ENCODE data around the gene MRPL1. TPM values are rescaled to one million over a fixed set of nuclear protein-coding genes. Genes with fewer than 3 reads are reported as not detected.

The MRPL1 gene
- total RNA-seq, 1 experiment from 2014 or later, result 25.7 TPM

GRCh38 chr4:77913348-77913747, 50.7 kb downstream of the MRPL1 start (continued):
- TF ChIP-seq ZNF423 (CRISPR knock-in tag; IDR thresholded peaks at IDR 0.05) (no peak), USF2 (CRISPR knock-in tag; IDR thresholded peaks at IDR 0.05) (no peak)
- TF ChIP-seq, protein P1, sequence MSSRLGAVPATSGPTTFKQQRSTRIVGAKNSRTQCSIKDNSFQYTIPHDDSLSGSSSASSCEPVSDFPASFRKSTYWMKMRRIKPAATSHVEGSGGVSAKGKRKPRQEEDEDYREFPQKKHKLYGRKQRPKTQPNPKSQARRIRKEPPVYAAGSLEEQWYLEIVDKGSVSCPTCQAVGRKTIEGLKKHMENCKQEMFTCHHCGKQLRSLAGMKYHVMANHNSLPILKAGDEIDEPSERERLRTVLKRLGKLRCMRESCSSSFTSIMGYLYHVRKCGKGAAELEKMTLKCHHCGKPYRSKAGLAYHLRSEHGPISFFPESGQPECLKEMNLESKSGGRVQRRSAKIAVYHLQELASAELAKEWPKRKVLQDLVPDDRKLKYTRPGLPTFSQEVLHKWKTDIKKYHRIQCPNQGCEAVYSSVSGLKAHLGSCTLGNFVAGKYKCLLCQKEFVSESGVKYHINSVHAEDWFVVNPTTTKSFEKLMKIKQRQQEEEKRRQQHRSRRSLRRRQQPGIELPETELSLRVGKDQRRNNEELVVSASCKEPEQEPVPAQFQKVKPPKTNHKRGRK (CRISPR knock-in tag; IDR thresholded peaks at IDR 0.05; ENCODE audit: borderline replicate concordance), result no peak
- TF ChIP-seq, protein P2, sequence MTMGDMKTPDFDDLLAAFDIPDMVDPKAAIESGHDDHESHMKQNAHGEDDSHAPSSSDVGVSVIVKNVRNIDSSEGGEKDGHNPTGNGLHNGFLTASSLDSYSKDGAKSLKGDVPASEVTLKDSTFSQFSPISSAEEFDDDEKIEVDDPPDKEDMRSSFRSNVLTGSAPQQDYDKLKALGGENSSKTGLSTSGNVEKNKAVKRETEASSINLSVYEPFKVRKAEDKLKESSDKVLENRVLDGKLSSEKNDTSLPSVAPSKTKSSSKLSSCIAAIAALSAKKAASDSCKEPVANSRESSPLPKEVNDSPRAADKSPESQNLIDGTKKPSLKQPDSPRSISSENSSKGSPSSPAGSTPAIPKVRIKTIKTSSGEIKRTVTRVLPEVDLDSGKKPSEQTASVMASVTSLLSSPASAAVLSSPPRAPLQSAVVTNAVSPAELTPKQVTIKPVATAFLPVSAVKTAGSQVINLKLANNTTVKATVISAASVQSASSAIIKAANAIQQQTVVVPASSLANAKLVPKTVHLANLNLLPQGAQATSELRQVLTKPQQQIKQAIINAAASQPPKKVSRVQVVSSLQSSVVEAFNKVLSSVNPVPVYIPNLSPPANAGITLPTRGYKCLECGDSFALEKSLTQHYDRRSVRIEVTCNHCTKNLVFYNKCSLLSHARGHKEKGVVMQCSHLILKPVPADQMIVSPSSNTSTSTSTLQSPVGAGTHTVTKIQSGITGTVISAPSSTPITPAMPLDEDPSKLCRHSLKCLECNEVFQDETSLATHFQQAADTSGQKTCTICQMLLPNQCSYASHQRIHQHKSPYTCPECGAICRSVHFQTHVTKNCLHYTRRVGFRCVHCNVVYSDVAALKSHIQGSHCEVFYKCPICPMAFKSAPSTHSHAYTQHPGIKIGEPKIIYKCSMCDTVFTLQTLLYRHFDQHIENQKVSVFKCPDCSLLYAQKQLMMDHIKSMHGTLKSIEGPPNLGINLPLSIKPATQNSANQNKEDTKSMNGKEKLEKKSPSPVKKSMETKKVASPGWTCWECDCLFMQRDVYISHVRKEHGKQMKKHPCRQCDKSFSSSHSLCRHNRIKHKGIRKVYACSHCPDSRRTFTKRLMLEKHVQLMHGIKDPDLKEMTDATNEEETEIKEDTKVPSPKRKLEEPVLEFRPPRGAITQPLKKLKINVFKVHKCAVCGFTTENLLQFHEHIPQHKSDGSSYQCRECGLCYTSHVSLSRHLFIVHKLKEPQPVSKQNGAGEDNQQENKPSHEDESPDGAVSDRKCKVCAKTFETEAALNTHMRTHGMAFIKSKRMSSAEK (CRISPR knock-in tag; IDR thresholded peaks at IDR 0.05; ENCODE audit: borderline replicate concordance), result no peak

DNA sequence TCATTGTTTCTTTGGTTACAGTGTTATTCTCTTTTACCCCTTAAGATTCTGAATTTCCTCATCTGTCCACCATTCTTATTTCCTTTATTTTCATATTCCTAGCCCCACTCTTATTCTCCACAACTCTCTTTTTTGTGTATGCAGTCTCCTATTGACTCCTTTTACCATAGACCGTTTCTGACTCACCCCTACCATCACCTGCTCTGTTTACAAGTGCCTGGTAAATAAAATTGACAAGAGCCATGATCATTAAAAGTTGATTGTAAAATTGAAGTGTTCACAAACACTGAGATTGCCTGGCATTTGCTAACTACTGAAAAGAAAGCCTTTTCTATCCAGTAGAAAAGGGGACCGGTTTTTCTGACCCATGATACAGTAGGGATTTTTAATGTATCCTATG, 54.4 kb downstream of the MRPL1 start:
- ATAC-seq, result no peak
- TF ChIP-seq CTCF (IDR thresholded peaks at IDR 0.05) (no peak), TEAD4 (CRISPR knock-in tag; IDR thresholded peaks at IDR 0.05) (no peak), IRF2 (CRISPR knock-in tag; IDR thresholded peaks at IDR 0.05; ENCODE audit: borderline replicate concordance, low read depth) (no peak), ZNF232 (CRISPR knock-in tag; IDR thresholded peaks at IDR 0.05) (no peak), ZBTB21 (CRISPR knock-in tag; IDR thresholded peaks at IDR 0.05; ENCODE audit: borderline replicate concordance) (no peak), JUN (CRISPR knock-in tag; IDR thresholded peaks at IDR 0.05) (no peak), PRRX2 (CRISPR knock-in tag; IDR thresholded peaks at IDR 0.05) (no peak), TP53 (CRISPR knock-in tag; IDR thresholded peaks at IDR 0.05) (no peak), NFE2L1 (CRISPR knock-in tag; IDR thresholded peaks at IDR 0.05) (no peak), NR2C2 (CRISPR knock-in tag; IDR thresholded peaks at IDR 0.05) (no peak), SMAD4 (CRISPR knock-in tag; IDR thresholded peaks at IDR 0.05) (no peak), KAT7 (CRISPR knock-in tag; IDR thresholded peaks at IDR 0.05; ENCODE audit: borderline replicate concordance) (no peak), FOXK1 (CRISPR knock-in tag; IDR thresholded peaks at IDR 0.05) (no peak)
- TF ChIP-seq, protein P3, sequence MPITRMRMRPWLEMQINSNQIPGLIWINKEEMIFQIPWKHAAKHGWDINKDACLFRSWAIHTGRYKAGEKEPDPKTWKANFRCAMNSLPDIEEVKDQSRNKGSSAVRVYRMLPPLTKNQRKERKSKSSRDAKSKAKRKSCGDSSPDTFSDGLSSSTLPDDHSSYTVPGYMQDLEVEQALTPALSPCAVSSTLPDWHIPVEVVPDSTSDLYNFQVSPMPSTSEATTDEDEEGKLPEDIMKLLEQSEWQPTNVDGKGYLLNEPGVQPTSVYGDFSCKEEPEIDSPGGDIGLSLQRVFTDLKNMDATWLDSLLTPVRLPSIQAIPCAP (CRISPR knock-in tag; IDR thresholded peaks at IDR 0.05), result no peak
- TF ChIP-seq, protein P2 (CRISPR knock-in tag; IDR thresholded peaks at IDR 0.05; ENCODE audit: borderline replicate concordance), result no peak
- TF ChIP-seq, protein P4, sequence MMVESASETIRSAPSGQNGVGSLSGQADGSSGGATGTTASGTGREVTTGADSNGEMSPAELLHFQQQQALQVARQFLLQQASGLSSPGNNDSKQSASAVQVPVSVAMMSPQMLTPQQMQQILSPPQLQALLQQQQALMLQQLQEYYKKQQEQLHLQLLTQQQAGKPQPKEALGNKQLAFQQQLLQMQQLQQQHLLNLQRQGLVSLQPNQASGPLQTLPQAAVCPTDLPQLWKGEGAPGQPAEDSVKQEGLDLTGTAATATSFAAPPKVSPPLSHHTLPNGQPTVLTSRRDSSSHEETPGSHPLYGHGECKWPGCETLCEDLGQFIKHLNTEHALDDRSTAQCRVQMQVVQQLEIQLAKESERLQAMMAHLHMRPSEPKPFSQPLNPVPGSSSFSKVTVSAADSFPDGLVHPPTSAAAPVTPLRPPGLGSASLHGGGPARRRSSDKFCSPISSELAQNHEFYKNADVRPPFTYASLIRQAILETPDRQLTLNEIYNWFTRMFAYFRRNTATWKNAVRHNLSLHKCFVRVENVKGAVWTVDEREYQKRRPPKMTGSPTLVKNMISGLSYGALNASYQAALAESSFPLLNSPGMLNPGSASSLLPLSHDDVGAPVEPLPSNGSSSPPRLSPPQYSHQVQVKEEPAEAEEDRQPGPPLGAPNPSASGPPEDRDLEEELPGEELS (CRISPR knock-in tag; IDR thresholded peaks at IDR 0.05), result no peak
- TF ChIP-seq, protein P1 (CRISPR knock-in tag; IDR thresholded peaks at IDR 0.05; ENCODE audit: borderline replicate concordance), result no peak

More for the DNA sequence above, 54.4 kb downstream of the MRPL1 start:
- POLR2A ChIA-PET, result no interaction called here
- no peak overlapping the region for H3K4me3 Mint-ChIP-seq
- H3K9me3 Mint-ChIP-seq, result no peaks in the 10 kb centered on the region
- no peaks in the 10 kb centered on the region for H3K27me3 Mint-ChIP-seq (ENCODE audit: low read depth)
- peaks cover 7% of the 10 kb centered on the region for H3K4me1 Mint-ChIP-seq
- H3K36me3 Mint-ChIP-seq, result no peaks in the 10 kb centered on the region
- CTCF ChIA-PET, result no interaction called here
- no peak overlapping the region for H3K27ac Mint-ChIP-seq
- no peak for DNase-seq (ENCODE audit: low spot score)
